ENCODE data around the gene MXD4.

GRCh38 chr4:2252530-2253091, 9.3 kb downstream of the MXD4 start:
- TF ChIP-seq POLR2A (IDR thresholded peaks at IDR 0.05), result no peak
- no peak for TF ChIP-seq CTCF (IDR thresholded peaks at IDR 0.05)

All from heart left ventricle (tissue), 13 donors.